DOHH2 (cell line): ENCODE data around the gene MCC.

Experiments used
- H3F3A ChIP-seq: fragments of 200-600 bp; sonication (generic), shearing (Covaris generic); 2 replicates; pipeline ENCODE4 v1.6.0; 2016; ENCODE audit warnings: antibody characterized with exemption, mild to moderate bottlenecking; ENCODE audit not compliant: control insufficient read depth, insufficient read depth
- H3K27ac ChIP-seq: fragments of 200-600 bp; sonication (generic); 2 replicates; pipeline ENCODE4 v1.5.1; 2014; ENCODE audit warnings: low read depth, mild to moderate bottlenecking, low read length, moderate library complexity
- H3K27me3 ChIP-seq: fragments of 200-600 bp; sonication (generic); 2 replicates; pipeline ENCODE4 v1.6.1; 2014; ENCODE audit warnings: mild to moderate bottlenecking, low read length, mixed read lengths; ENCODE audit not compliant: control insufficient read depth
- H3K36me3 ChIP-seq: fragments of 200-600 bp; sonication (generic); 2 replicates; pipeline ENCODE4 v1.6.1; 2014; ENCODE audit warnings: mild to moderate bottlenecking, low read length, moderate library complexity, mixed read lengths; ENCODE audit not compliant: control insufficient read depth
- H3K4me1 ChIP-seq: fragments of 200-600 bp; sonication (generic); 2 replicates; pipeline ENCODE4 v1.6.1; 2014; ENCODE audit warnings: mild to moderate bottlenecking, low read length, mixed read lengths; ENCODE audit not compliant: control insufficient read depth
- H3K4me2 ChIP-seq: fragments of 200-600 bp; sonication (generic); 2 replicates; pipeline ENCODE4 v1.6.0; 2014; ENCODE audit warnings: mild to moderate bottlenecking, low read length, moderate library complexity
- H3K4me3 ChIP-seq: fragments of 200-600 bp; sonication (generic); 2 replicates; pipeline ENCODE4 v1.5.1; 2014; ENCODE audit warnings: mild to moderate bottlenecking, low read length, mixed read lengths
- H3K79me2 ChIP-seq: fragments of 200-600 bp; sonication (generic); 2 replicates; pipeline ENCODE4 v1.6.1; 2014; ENCODE audit warnings: mild to moderate bottlenecking, low read length, mixed read lengths; ENCODE audit not compliant: control insufficient read depth
- H3K9me2 ChIP-seq: fragments of 200-600 bp; sonication (generic); replicated peaks from 2 replicates; pipeline ENCODE4 v1.6.1; 2014; ENCODE audit warnings: mild to moderate bottlenecking, low read length, mixed read lengths; ENCODE audit not compliant: control insufficient read depth
- H3K9me3 ChIP-seq: fragments of 200-600 bp; sonication (generic); 2 replicates; pipeline ENCODE4 v1.6.1; 2014; ENCODE audit warnings: antibody characterized with exemption, low read length, mixed read lengths; ENCODE audit not compliant: control insufficient read depth, insufficient read depth
- H4K20me1 ChIP-seq: fragments of 200-600 bp; sonication (generic); 2 replicates; pipeline ENCODE4 v1.6.0; 2014; ENCODE audit warnings: low read depth, mild to moderate bottlenecking, antibody characterized with exemption, low read length, moderate library complexity; ENCODE audit not compliant: control insufficient read depth, insufficient read depth
- EZH2phosphoT487 ChIP-seq: fragments of 200-600 bp; sonication (generic); IDR thresholded peaks from 2 replicates; pipeline ENCODE4 v1.6.1; 2017; ENCODE audit warnings: borderline replicate concordance, mild to moderate bottlenecking, antibody characterized with exemption, low read length, moderate library complexity, mixed read lengths
- TF ChIP-seq, protein P1 (sequence below): fragments of 200-600 bp; sonication (generic); IDR thresholded peaks from one replicate; pipeline ENCODE4 v1.5.1; 2014; ENCODE audit warnings: antibody characterized with exemption, mild to moderate bottlenecking, low read depth, low read length; ENCODE audit not compliant: poor library complexity, severe bottlenecking

The MCC gene

GRCh38 chr5:113005454-113005853 lies 482.8 kb downstream of the MCC start:
- Histone ChIP-seq H3K27me3 (no peaks in the 10 kb centered on the region), H3K9me2 (no peaks in the 10 kb centered on the region), H3K36me3 (peaks cover 84% of the 10 kb centered on the region), H3K79me2 (no peaks in the 10 kb centered on the region; the same call in 1 of the 2 replicates), H3K27ac (no peak overlapping the region), H3K4me3 (no peak overlapping the region), H3F3A (peaks cover 8% of the 10 kb centered on the region; the same call in 1 of the 2 replicates), H3K4me2 (no peak overlapping the region), H3K4me1 (no peaks in the 10 kb centered on the region), H4K20me1 (no peaks in the 10 kb centered on the region), H3K9me3 (no peaks in the 10 kb centered on the region)
- TF ChIP-seq, protein P1, sequence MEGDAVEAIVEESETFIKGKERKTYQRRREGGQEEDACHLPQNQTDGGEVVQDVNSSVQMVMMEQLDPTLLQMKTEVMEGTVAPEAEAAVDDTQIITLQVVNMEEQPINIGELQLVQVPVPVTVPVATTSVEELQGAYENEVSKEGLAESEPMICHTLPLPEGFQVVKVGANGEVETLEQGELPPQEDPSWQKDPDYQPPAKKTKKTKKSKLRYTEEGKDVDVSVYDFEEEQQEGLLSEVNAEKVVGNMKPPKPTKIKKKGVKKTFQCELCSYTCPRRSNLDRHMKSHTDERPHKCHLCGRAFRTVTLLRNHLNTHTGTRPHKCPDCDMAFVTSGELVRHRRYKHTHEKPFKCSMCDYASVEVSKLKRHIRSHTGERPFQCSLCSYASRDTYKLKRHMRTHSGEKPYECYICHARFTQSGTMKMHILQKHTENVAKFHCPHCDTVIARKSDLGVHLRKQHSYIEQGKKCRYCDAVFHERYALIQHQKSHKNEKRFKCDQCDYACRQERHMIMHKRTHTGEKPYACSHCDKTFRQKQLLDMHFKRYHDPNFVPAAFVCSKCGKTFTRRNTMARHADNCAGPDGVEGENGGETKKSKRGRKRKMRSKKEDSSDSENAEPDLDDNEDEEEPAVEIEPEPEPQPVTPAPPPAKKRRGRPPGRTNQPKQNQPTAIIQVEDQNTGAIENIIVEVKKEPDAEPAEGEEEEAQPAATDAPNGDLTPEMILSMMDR, result no peak

- Histone ChIP-seq H3K79me2 (peaks cover 3% of the 10 kb centered on the region), H3K4me3 (no peak overlapping the region), H3K4me1 (no peaks in the 10 kb centered on the region), H3F3A (peaks cover 8% of the 10 kb centered on the region; the same call in 1 of the 2 replicates), H4K20me1 (no peaks in the 10 kb centered on the region), H3K4me2 (no peak overlapping the region), H3K9me2 (no peaks in the 10 kb centered on the region), H3K27me3 (no peaks in the 10 kb centered on the region), H3K36me3 (peaks cover 77% of the 10 kb centered on the region), H3K9me3 (no peaks in the 10 kb centered on the region), H3K27ac (no peak overlapping the region)
- TF ChIP-seq EZH2phosphoT487, result no peak
- TF ChIP-seq, protein P1, result no peak
These were observed 484.5 kb downstream of the MCC start for GRCh38 chr5:113003763-113004162.

GRCh38 chr5:113002423-113002822 lies 485.8 kb downstream of the MCC start:
- TF ChIP-seq, protein P1, result no peak
- TF ChIP-seq EZH2phosphoT487, result no peak
- no peaks in the 10 kb centered on the region for H3K4me1 ChIP-seq
- no peak overlapping the region for H3K4me2 ChIP-seq
- H3K9me2 ChIP-seq, result no peaks in the 10 kb centered on the region
- no peak overlapping the region for H3K27ac ChIP-seq
- H3K79me2 ChIP-seq, result peaks cover 17% of the 10 kb centered on the region
- H3K36me3 ChIP-seq, result peaks cover 77% of the 10 kb centered on the region
- H3F3A ChIP-seq, result peaks cover 8% of the 10 kb centered on the region; the same call in 1 of the 2 replicates
- H3K4me3 ChIP-seq, result no peak overlapping the region
- H3K27me3 ChIP-seq, result no peaks in the 10 kb centered on the region
- no peaks in the 10 kb centered on the region; the same call in 1 of the 2 replicates for H4K20me1 ChIP-seq
- no peaks in the 10 kb centered on the region for H3K9me3 ChIP-seq
